Activated naive CD8-positive, alpha-beta T cell (primary cell): ENCODE measurements around the gene C1QTNF9.
"Not testable (repeated sequence)": the region's sequence is repeated elsewhere in the genome, so short reads cannot be mapped to it uniquely, and the experiment has no call there.

Source experiments
- H3K27ac Mint-ChIP-seq: one replicate; pipeline ENCODE4 v1.8.0; 2021; ENCODE audit warnings: mixed read lengths
- H3K27me3 Mint-ChIP-seq: one replicate; pipeline ENCODE4 v1.8.0; 2021; ENCODE audit warnings: mixed read lengths
- H3K36me3 Mint-ChIP-seq: one replicate; pipeline ENCODE4 v1.8.0; 2021; ENCODE audit warnings: mixed read lengths
- H3K4me1 Mint-ChIP-seq: one replicate; pipeline ENCODE4 v1.8.0; 2021; ENCODE audit warnings: low read depth, mixed read lengths
- H3K4me3 Mint-ChIP-seq: one replicate; pipeline ENCODE4 v1.8.0; 2021; ENCODE audit warnings: mild to moderate bottlenecking, mixed read lengths
- H3K9me3 Mint-ChIP-seq: one replicate; pipeline ENCODE4 v1.8.0; 2021; ENCODE audit warnings: low read depth, mixed read lengths

C1QTNF9 gene

GRCh38 chr13:24357756-24358155 lies 48.4 kb downstream of the C1QTNF9 start:
- H3K9me3 Mint-ChIP-seq = no peaks in the 10 kb centered on the region
- H3K27ac Mint-ChIP-seq = no peak overlapping the region
- H3K27me3 Mint-ChIP-seq = no peaks in the 10 kb centered on the region
- no peaks in the 10 kb centered on the region for H3K36me3 Mint-ChIP-seq
- no peak overlapping the region for H3K4me3 Mint-ChIP-seq
- no peaks in the 10 kb centered on the region for H3K4me1 Mint-ChIP-seq

GRCh38 chr13:24358836-24359235 lies 49.5 kb downstream of the C1QTNF9 start:
- H3K9me3 Mint-ChIP-seq, H3K27ac Mint-ChIP-seq, H3K27me3 Mint-ChIP-seq, H3K4me3 Mint-ChIP-seq, H3K4me1 Mint-ChIP-seq, H3K36me3 Mint-ChIP-seq: not testable (repeated sequence)

GRCh38 chr13:24359252-24359651 lies 49.9 kb downstream of the C1QTNF9 start:
- not testable (repeated sequence) for H3K9me3 Mint-ChIP-seq, H3K36me3 Mint-ChIP-seq, H3K4me1 Mint-ChIP-seq, H3K27me3 Mint-ChIP-seq, H3K27ac Mint-ChIP-seq, H3K4me3 Mint-ChIP-seq

- Mint-ChIP-seq H3K27ac (no peak overlapping the region), H3K4me1 (no peaks in the 10 kb centered on the region)
Measured at GRCh38 chr13:24360106-24360505, 50.7 kb downstream of the C1QTNF9 start.

GRCh38 chr13:24361113-24361512 lies 51.7 kb downstream of the C1QTNF9 start:
- Mint-ChIP-seq H3K9me3 (no peaks in the 10 kb centered on the region), H3K27ac (no peak overlapping the region), H3K4me3 (no peak overlapping the region), H3K36me3 (no peaks in the 10 kb centered on the region), H3K4me1 (no peaks in the 10 kb centered on the region), H3K27me3 (no peaks in the 10 kb centered on the region)

More at GRCh38 chr13:24360106-24360505, 50.7 kb downstream of the C1QTNF9 start:
- H3K27me3 Mint-ChIP-seq = no peaks in the 10 kb centered on the region
- H3K9me3 Mint-ChIP-seq = no peaks in the 10 kb centered on the region
- H3K36me3 Mint-ChIP-seq = no peaks in the 10 kb centered on the region
- H3K4me3 Mint-ChIP-seq = no peak overlapping the region

- no peaks in the 10 kb centered on the region for H3K27me3 Mint-ChIP-seq
- H3K4me3 Mint-ChIP-seq = no peak overlapping the region
- no peak overlapping the region for H3K27ac Mint-ChIP-seq
- H3K4me1 Mint-ChIP-seq = no peaks in the 10 kb centered on the region
- H3K36me3 Mint-ChIP-seq = no peaks in the 10 kb centered on the region
- H3K9me3 Mint-ChIP-seq = no peaks in the 10 kb centered on the region
Measured at GRCh38 chr13:24361852-24362366, 52.5 kb downstream of the C1QTNF9 start.

GRCh38 chr13:24362435-24362952 lies 53.1 kb downstream of the C1QTNF9 start:
- H3K4me3 Mint-ChIP-seq = no peak overlapping the region
- no peaks in the 10 kb centered on the region for H3K4me1 Mint-ChIP-seq
- H3K27ac Mint-ChIP-seq = no peak overlapping the region
- no peaks in the 10 kb centered on the region for H3K27me3 Mint-ChIP-seq
- no peaks in the 10 kb centered on the region for H3K9me3 Mint-ChIP-seq
- no peaks in the 10 kb centered on the region for H3K36me3 Mint-ChIP-seq

GRCh38 chr13:24365191-24365590 lies 55.8 kb downstream of the C1QTNF9 start:
- Mint-ChIP-seq H3K4me3 (no peak overlapping the region), H3K9me3 (no peaks in the 10 kb centered on the region), H3K27ac (no peak overlapping the region), H3K4me1 (no peaks in the 10 kb centered on the region), H3K27me3 (no peaks in the 10 kb centered on the region), H3K36me3 (no peaks in the 10 kb centered on the region)

- H3K36me3 Mint-ChIP-seq, H3K4me3 Mint-ChIP-seq, H3K27ac Mint-ChIP-seq, H3K4me1 Mint-ChIP-seq, H3K27me3 Mint-ChIP-seq, H3K9me3 Mint-ChIP-seq: not testable (repeated sequence)
Measured at GRCh38 chr13:24366315-24366714, 56.9 kb downstream of the C1QTNF9 start.

GRCh38 chr13:24371273-24371672 lies 61.9 kb downstream of the C1QTNF9 start:
- H3K36me3 Mint-ChIP-seq, H3K27me3 Mint-ChIP-seq, H3K4me1 Mint-ChIP-seq, H3K4me3 Mint-ChIP-seq, H3K9me3 Mint-ChIP-seq, H3K27ac Mint-ChIP-seq: not testable (repeated sequence)
